Breast epithelium (tissue), 4 donors: ENCODE measurements around the gene SYNRG. TPM values are rescaled to one million over a fixed set of nuclear protein-coding genes. Genes with fewer than 3 reads are reported as not detected.

Experiments used
- DNase-seq, 2 donors: peaks; one replicate each; pipeline ENCODE4 v3.0.0-alpha.2; 2019; ENCODE audit warnings: low spot score in 2 of 2
- H3K27ac ChIP-seq, 2 donors: fragments of 200-600 bp; sonication (generic) in 1 of 2; one replicate each; pipeline ENCODE4 v1.5.1; 2016 to 2019; ENCODE audit warnings: mild to moderate bottlenecking in 1 of 2
- H3K27me3 ChIP-seq, 2 donors: fragments of 200-600 bp; sonication (generic) in 1 of 2; one replicate each; pipeline versions ENCODE4 v1.5.1 to v1.6.0; 2017 to 2019; ENCODE audit warnings: control low read depth in 1 of 2, mild to moderate bottlenecking in 1 of 2
- H3K36me3 ChIP-seq: fragments of 200-600 bp; one replicate; pipeline ENCODE4 v1.5.1; 2019
- H3K4me1 ChIP-seq, 2 donors: fragments of 200-600 bp; sonication (generic); one replicate each; pipeline ENCODE4 v1.5.1; 2016 to 2019; ENCODE audit warnings: control low read depth in 1 of 2
- H3K4me3 ChIP-seq, 3 donors: fragments of 200-600 bp; sonication (generic); 1 replicate in 2 of 3; 2 replicates in 1 of 3; pipeline ENCODE4 v1.5.1; 2016 to 2019; ENCODE audit warnings: mild to moderate bottlenecking in 3 of 3, moderate library complexity in 2 of 3
- H3K9me3 ChIP-seq, 2 donors: fragments of 200-600 bp; sonication (generic) in 1 of 2; one replicate each; pipeline ENCODE4 v1.5.1; 2016 to 2019; ENCODE audit warnings: control low read depth in 1 of 2
- POLR2A ChIP-seq: fragments of 450-650 bp; IDR thresholded peaks from one replicate; pipeline ENCODE4 v1.6.1; 2016; ENCODE audit warnings: antibody characterized with exemption, mild to moderate bottlenecking, moderate library complexity
- POLR2AphosphoS5 ChIP-seq, 3 donors: sonication (generic); formaldehyde crosslinking; IDR thresholded peaks; one replicate each; pipeline ENCODE4 v1.6.1; 2017; ENCODE audit warnings: antibody characterized with exemption in 3 of 3
- intact Hi-C: fragments of 100-400 bp; cut with DNase I; formaldehyde crosslinking; loops from one replicate; pipeline ENCODE4 v1.15.1; 2023; ENCODE audit warnings: low total_unique reads
- total RNA-seq, 3 donors: library from RNA; depleted of rRNA; stranded (reverse); fragments of >200 nt; gene quantifications; one replicate each; pipeline ENCODE4 v1.1.0, GENCODE V29; 2016
- TF ChIP-seq, protein P1 (sequence below), 3 donors: fragments of 450-650 bp; IDR thresholded peaks; one replicate each; pipeline ENCODE4 v1.5.1; 2016 to 2017; ENCODE audit warnings: antibody characterized with exemption in 3 of 3, mild to moderate bottlenecking in 3 of 3, moderate library complexity in 3 of 3

SYNRG gene
- total RNA-seq, 3 donors from 2014 or later, result 20.2 to 38.2 (median 34.4) TPM

- intact Hi-C loops, result no loop called here
- Histone ChIP-seq H3K4me3 (no peak overlapping the region), H3K4me1 (no peaks in the 10 kb centered on the region), H3K27ac (peak overlapping the region in 1 of 2 donors; percentile 76), H3K27me3 (no peaks in the 10 kb centered on the region), H3K36me3 (no peaks in the 10 kb centered on the region), H3K9me3 (no peaks in the 10 kb centered on the region)
- TF ChIP-seq, protein P1, sequence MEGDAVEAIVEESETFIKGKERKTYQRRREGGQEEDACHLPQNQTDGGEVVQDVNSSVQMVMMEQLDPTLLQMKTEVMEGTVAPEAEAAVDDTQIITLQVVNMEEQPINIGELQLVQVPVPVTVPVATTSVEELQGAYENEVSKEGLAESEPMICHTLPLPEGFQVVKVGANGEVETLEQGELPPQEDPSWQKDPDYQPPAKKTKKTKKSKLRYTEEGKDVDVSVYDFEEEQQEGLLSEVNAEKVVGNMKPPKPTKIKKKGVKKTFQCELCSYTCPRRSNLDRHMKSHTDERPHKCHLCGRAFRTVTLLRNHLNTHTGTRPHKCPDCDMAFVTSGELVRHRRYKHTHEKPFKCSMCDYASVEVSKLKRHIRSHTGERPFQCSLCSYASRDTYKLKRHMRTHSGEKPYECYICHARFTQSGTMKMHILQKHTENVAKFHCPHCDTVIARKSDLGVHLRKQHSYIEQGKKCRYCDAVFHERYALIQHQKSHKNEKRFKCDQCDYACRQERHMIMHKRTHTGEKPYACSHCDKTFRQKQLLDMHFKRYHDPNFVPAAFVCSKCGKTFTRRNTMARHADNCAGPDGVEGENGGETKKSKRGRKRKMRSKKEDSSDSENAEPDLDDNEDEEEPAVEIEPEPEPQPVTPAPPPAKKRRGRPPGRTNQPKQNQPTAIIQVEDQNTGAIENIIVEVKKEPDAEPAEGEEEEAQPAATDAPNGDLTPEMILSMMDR (IDR thresholded peaks at IDR 0.05), result no peak
- TF ChIP-seq POLR2A (no peak), POLR2AphosphoS5 (IDR thresholded peaks at IDR 0.05) (no peak)
- DNase-seq, result no peak
Observed at GRCh38 chr17:37465069-37465616, 144.1 kb downstream of the SYNRG start.

Other genes with a start within 250 kb of the SYNRG start
- not detected for gene C17orf78, start 233.4 kb downstream of the SYNRG start, total RNA-seq
- gene ACACA, start 202.6 kb downstream of the SYNRG start, total RNA-seq, result 10 to 100 TPM; 32.8 to 46.5 (median 36.1) TPM
- 10 to 100 TPM; 14.7 to 36.1 (median 26.3) TPM for gene TADA2A, start 202.5 kb downstream of the SYNRG start, total RNA-seq
- 10 to 100 TPM; 18.7 to 32.8 (median 24.6) TPM for gene DUSP14, start 119.5 kb downstream of the SYNRG start, total RNA-seq
- gene DDX52, start 34.0 kb upstream of the SYNRG start, total RNA-seq, result 10 to 100 TPM; 15.8 to 29.3 (median 20.0) TPM
- gene HNF1B, start 135.6 kb upstream of the SYNRG start, total RNA-seq, result under 1 TPM in 1 of 3 donors, not detected in 2; 0.33 TPM